Right lobe of liver (tissue), 6 donors: ENCODE data around the gene ITPR2. TPM values are rescaled to one million over a fixed set of nuclear protein-coding genes. Genes with fewer than 3 reads are reported as not detected.
A peak's percentile ranks its signal among the peaks of the same experiment; 100 is the strongest.

Source experiments
- ATAC-seq, 4 donors: fragments of 200-7000 bp; cut with Tn5 transposase; one replicate each; pipeline ENCODE4 v1.9.1; 2020; ENCODE audit warnings: mild to moderate bottlenecking in 4 of 4, moderate library complexity in 4 of 4
- DNase-seq, 3 donors: peaks; one replicate each; pipeline ENCODE4 v3.0.0-alpha.2; 2020
- H3K27ac ChIP-seq, 3 donors: fragments of 200-600 bp; one replicate each; pipeline ENCODE4 v1.8.0; 2022
- H3K27me3 ChIP-seq, 2 donors: fragments of 200-600 bp; one replicate each; pipeline ENCODE4 v1.8.0; 2022
- H3K36me3 ChIP-seq, 4 donors: fragments of 200-600 bp; sonication (generic) in 1 of 4; one replicate each; pipeline versions ENCODE4 v1.5.1 to v1.8.0; 2017 to 2022; ENCODE audit warnings: control low read depth in 1 of 4
- H3K4me1 ChIP-seq, 4 donors: fragments of 200-600 bp; sonication (generic) in 1 of 4; one replicate each; pipeline versions ENCODE4 v1.5.1 to v1.8.0; 2017 to 2022; ENCODE audit warnings: control low read depth in 1 of 4
- H3K4me3 ChIP-seq, 3 donors: fragments of 200-600 bp; one replicate each; pipeline ENCODE4 v1.8.0; 2022
- H3K9me3 ChIP-seq, 4 donors: fragments of 200-600 bp; sonication (generic) in 1 of 4; one replicate each; pipeline versions ENCODE4 v1.5.1 to v1.8.0; 2017 to 2022; ENCODE audit warnings: control low read depth in 1 of 4
- CTCF ChIP-seq, 4 donors: fragments of 200-600 bp in 3 of 4; fragments of 450-650 bp in 1 of 4; IDR thresholded peaks; one replicate each; pipeline versions ENCODE4 v1.5.1 to v1.8.0; 2016 to 2022; ENCODE audit warnings: antibody characterized with exemption in 4 of 4, mild to moderate bottlenecking in 2 of 4
- POLR2A ChIP-seq: fragments of 450-650 bp; IDR thresholded peaks from one replicate; pipeline ENCODE4 v1.6.1; 2017; ENCODE audit warnings: antibody characterized with exemption, mild to moderate bottlenecking
- WGBS: methylation state at CpG from one replicate; pipeline ENCODE4 v1.1.6; 2018; ENCODE audit warnings: low coverage, low lambda C conversion rate; ENCODE audit not compliant: insufficient coverage; ENCODE audit errors: missing lambda C conversion rate; 5-methylcytosine and 5-hydroxymethylcytosine counted together
- intact Hi-C, 2 donors: fragments of 100-400 bp; cut with DNase I; formaldehyde crosslinking; loops; one replicate each; pipeline versions ENCODE4 v1.11.2 to v1.14.1; 2022
- total RNA-seq, 6 experiments: library from RNA; depleted of rRNA in 2 of 6; stranded (reverse); fragments of >200 nt in 2 of 6; fragmentation: NEBNext Ultra II Directional in 3 of 6; extraction: Animal tissue kit (Norgen Biotek cat#: 25700) in 3 of 6; gene quantifications; one replicate each; pipeline versions ENCODE4 v1.1.0 to v1.2.4, GENCODE V29; 2016 to 2023
- donor health status: DM: no; HTN: yes; CAD: no.
- donor health status: DM: no; HTN: no; CAD: no.
- donor health status: DM: no; HTN: no; CAD: no.
- donor health status: DM: no; HTN: yes; CAD: no.
- donor health status: DM: no; HTN: yes; CAD: no.

The ITPR2 gene
- total RNA-seq, 6 experiments from 2014 or later: 39.3 to 114 (median 57.2) TPM

GRCh38 chr12:26643532-26644315 lies 189.3 kb downstream of the ITPR2 start:
- Histone ChIP-seq H3K4me3 (no peak overlapping the region), H3K27me3 (no peaks in the 10 kb centered on the region), H3K4me1 (peaks cover 0 to 8% (median 2%) of the 10 kb centered on the region in 4 donors), H3K36me3 (peaks cover 0 to 9% (median 2%) of the 10 kb centered on the region in 4 donors), H3K9me3 (no peaks in the 10 kb centered on the region), H3K27ac (no peak overlapping the region)
- ATAC-seq (no peak), DNase-seq (no peak)
- TF ChIP-seq CTCF (IDR thresholded peaks at IDR 0.05): no peak
- no peak for TF ChIP-seq POLR2A
- WGBS: 51% methylated on average over 2 of the region's 4 CpGs
- intact Hi-C loops: no loop called here

- DNase-seq: no peak
- no peaks in the 10 kb centered on the region for H3K4me1 ChIP-seq
Measured at GRCh38 chr12:26642361-26642760, 190.6 kb downstream of the ITPR2 start.

GRCh38 chr12:26636710-26637328 lies 196.2 kb downstream of the ITPR2 start:
- peaks cover 0 to 13% (median under 1%) of the 10 kb centered on the region in 4 donors for H3K4me1 ChIP-seq
- DNase-seq (peak in 1 of 3 donors; percentile 48), ATAC-seq (peak; percentile 54 to 91 (median 66))
- no peaks in the 10 kb centered on the region for H3K27me3 ChIP-seq
- 39% methylated on average over 2 of the region's 2 CpGs for WGBS
- H3K9me3 ChIP-seq: no peaks in the 10 kb centered on the region
- peak overlapping the region in 1 of 3 donors; percentile 4 for H3K27ac ChIP-seq
- H3K36me3 ChIP-seq: peaks cover 0 to 5% (median 0%) of the 10 kb centered on the region in 4 donors
- intact Hi-C loops: no loop called here
- TF ChIP-seq CTCF (IDR thresholded peaks at IDR 0.05) (no peak), POLR2A (no peak)
- H3K4me3 ChIP-seq: no peak overlapping the region

More at GRCh38 chr12:26642361-26642760, 190.6 kb downstream of the ITPR2 start:
- H3K27me3 ChIP-seq: no peaks in the 10 kb centered on the region
- no peaks in the 10 kb centered on the region for H3K9me3 ChIP-seq
- intact Hi-C loops: no loop called here
- no peak overlapping the region for H3K4me3 ChIP-seq
- no peak overlapping the region for H3K27ac ChIP-seq
- TF ChIP-seq CTCF (IDR thresholded peaks at IDR 0.05) (no peak), POLR2A (no peak)
- WGBS: 78% methylated on average over 2 of the region's 2 CpGs
- H3K36me3 ChIP-seq: peaks cover 0 to 5% (median 2%) of the 10 kb centered on the region in 4 donors
- ATAC-seq: no peak

- no peak overlapping the region for H3K27ac ChIP-seq
- peaks cover 0 to under 1% (median 0%) of the 10 kb centered on the region in 4 donors for H3K36me3 ChIP-seq
- no peaks in the 10 kb centered on the region for H3K27me3 ChIP-seq
- WGBS: 74% methylated on average over 5 of the region's 5 CpGs
- H3K4me3 ChIP-seq: no peak overlapping the region
- TF ChIP-seq CTCF (IDR thresholded peaks at IDR 0.05) (no peak), POLR2A (no peak)
- H3K4me1 ChIP-seq: peaks cover 0 to 36% (median 11%) of the 10 kb centered on the region in 4 donors
- intact Hi-C loops: no loop called here
- DNase-seq: no peak
- H3K9me3 ChIP-seq: no peaks in the 10 kb centered on the region
- ATAC-seq: peak; percentile 40 to 67 (median 63)
Measured at GRCh38 chr12:26633591-26634210, 199.3 kb downstream of the ITPR2 start.
